BJ (cell line): Measurements from ENCODE around the gene GRIK2. TPM values are rescaled to one million over a fixed set of nuclear protein-coding genes. Genes with fewer than 3 reads are reported as not detected.

ENCODE experiments used
- CTCF ChIA-PET: fragments of 350-600 bp; formaldehyde crosslinking; extraction: SDS; loops from one replicate; lab custom pipeline; 2021; ENCODE audit warnings: antibody characterized with exemption, inconsistent platforms; lab: Yijun Ruan, JAX
- POLR2A ChIA-PET: fragments of 300-600 bp; sonication (Branson Sonifier 250); formaldehyde crosslinking; extraction: SDS; loops from one replicate; lab custom pipeline; 2021; ENCODE audit warnings: antibody characterized with exemption; lab: Charles Lee
- DNase-seq: peaks from one replicate; pipeline ENCODE4 v3.0.0-alpha.2; 2011; ENCODE audit warnings: low read depth
- H3K27me3 ChIP-seq: 2 replicates; pipeline ENCODE4 v1.6.0; 2011; ENCODE audit warnings: low read length; ENCODE audit not compliant: control insufficient read depth, insufficient read depth
- H3K36me3 ChIP-seq: 2 replicates; pipeline ENCODE4 v1.5.1; 2011; ENCODE audit warnings: low read length; ENCODE audit not compliant: control insufficient read depth, insufficient read depth
- H3K4me3 ChIP-seq: 2 replicates; pipeline ENCODE4 v1.5.1; 2011; ENCODE audit warnings: low read depth, mild to moderate bottlenecking, control low read depth, low read length
- CTCF ChIP-seq: IDR thresholded peaks from 2 replicates; pipeline ENCODE4 v1.5.1; 2011; ENCODE audit warnings: low read depth, mild to moderate bottlenecking, control low read depth, inconsistent platforms, low read length, moderate library complexity; ENCODE audit not compliant: insufficient read depth
- polyA plus RNA-seq: library from polyadenylated mRNA; depleted of rRNA; stranded (reverse); fragments of >200 nt; gene quantifications from 2 replicates; pipeline ENCODE4 v1.2.3, GENCODE V29; 2011

GRIK2 gene
- polyA plus RNA-seq, 1 experiment: 23.0 TPM

DNA sequence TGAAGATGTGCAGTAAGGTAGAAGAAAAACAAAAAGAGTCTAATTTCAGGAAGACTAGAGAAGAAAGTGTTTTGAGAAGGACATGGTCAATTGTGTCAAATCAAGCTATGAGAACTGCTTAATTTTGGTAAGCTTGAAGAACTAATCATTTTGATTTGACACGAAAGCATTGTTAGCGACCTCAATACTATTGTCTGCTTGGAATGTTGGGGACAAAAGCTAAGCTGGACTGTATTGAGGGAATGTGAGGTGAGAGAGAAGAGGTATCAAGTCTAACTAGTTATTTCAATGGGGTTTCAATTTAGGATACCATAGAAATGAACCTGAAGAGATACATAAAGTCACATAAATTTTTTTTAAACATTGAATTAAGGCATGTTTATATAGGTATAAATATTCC lies 309.8 kb downstream of the GRIK2 start:
- Histone ChIP-seq H3K4me3 (no peak overlapping the region), H3K36me3 (no peaks in the 10 kb centered on the region), H3K27me3 (no peaks in the 10 kb centered on the region)
- ChIA-PET CTCF (no interaction called here), POLR2A (no interaction called here)
- no peak for DNase-seq
- TF ChIP-seq CTCF: no peak

DNA sequence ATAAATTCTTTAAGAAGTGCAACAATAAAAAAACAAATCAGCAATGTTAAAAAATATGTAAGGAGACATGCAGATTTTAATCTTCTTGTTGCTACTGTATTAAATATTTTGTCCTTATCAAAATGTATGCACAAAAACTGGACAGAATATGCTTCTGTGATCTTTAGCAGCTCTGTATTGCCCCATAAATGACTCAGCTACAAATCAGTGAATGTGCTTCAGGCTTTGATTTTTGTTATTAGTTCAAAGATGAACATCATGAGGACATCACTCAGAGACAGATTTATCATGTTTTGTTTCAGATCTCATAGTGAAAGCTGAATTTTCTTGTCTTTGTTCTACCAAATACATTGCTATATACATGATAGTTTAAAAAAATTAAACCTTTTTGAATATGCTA lies 312.4 kb downstream of the GRIK2 start:
- H3K27me3 ChIP-seq: no peaks in the 10 kb centered on the region
- no peak for DNase-seq
- no peaks in the 10 kb centered on the region for H3K36me3 ChIP-seq
- no peak overlapping the region for H3K4me3 ChIP-seq
- CTCF ChIA-PET: no interaction called here
- no peak for TF ChIP-seq CTCF
- POLR2A ChIA-PET: no interaction called here

- no peaks in the 10 kb centered on the region for H3K36me3 ChIP-seq
- POLR2A ChIA-PET: no interaction called here
- no peak overlapping the region for H3K4me3 ChIP-seq
- no peaks in the 10 kb centered on the region for H3K27me3 ChIP-seq
- TF ChIP-seq CTCF: no peak
- DNase-seq: no peak
- CTCF ChIA-PET: no interaction called here
Measured at GRCh38 chr6:101706576-101706975, 313.1 kb downstream of the GRIK2 start.

GRCh38 chr6:101711518-101711917 lies 318.0 kb downstream of the GRIK2 start:
- no peaks in the 10 kb centered on the region for H3K36me3 ChIP-seq
- CTCF ChIA-PET: interaction anchor here (1.3 kb wide), 1 partner anchor 11 kb away, joined by 3 read pairs; no protein-coding TSS in a partner anchor

GRCh38 chr6:101716387-101716786 lies 322.9 kb downstream of the GRIK2 start:
- H3K4me3 ChIP-seq: no peak overlapping the region
- CTCF ChIA-PET: interaction anchor here (1.0 kb wide), 1 partner anchor 19 kb away, joined by 3 read pairs; no protein-coding TSS in a partner anchor
- no peaks in the 10 kb centered on the region for H3K27me3 ChIP-seq
- POLR2A ChIA-PET: no interaction called here
- no peak for TF ChIP-seq CTCF
- no peak for DNase-seq
- H3K36me3 ChIP-seq: no peaks in the 10 kb centered on the region

More at GRCh38 chr6:101711518-101711917, 318.0 kb downstream of the GRIK2 start:
- POLR2A ChIA-PET: no interaction called here
- no peak for DNase-seq
- H3K27me3 ChIP-seq: no peaks in the 10 kb centered on the region
- H3K4me3 ChIP-seq: no peak overlapping the region
- no peak for TF ChIP-seq CTCF
